Endothelial cell of umbilical vein (primary cell): ENCODE measurements around the gene MYO9B. TPM values are rescaled to one million over a fixed set of nuclear protein-coding genes. Genes with fewer than 3 reads are reported as not detected.

Experiments
- BruUV-seq: library from RNA; stranded (reverse); fragments of 400-500 nt; replicated peaks from 2 replicates; lab custom pipeline; 2021; lab: Mats Ljungman, UMichigan
- CTCF ChIA-PET: fragments of 300-600, 350-600 bp; sonication (Branson Sonifier 250); formaldehyde crosslinking; loops from one replicate; lab custom pipeline; 2021; ENCODE audit warnings: antibody characterized with exemption, inconsistent platforms; lab: Charles Lee
- POLR2A ChIA-PET: fragments of 300-600, 350-600 bp; sonication (Branson Sonifier 250); formaldehyde crosslinking; loops from one replicate; lab custom pipeline; 2021; ENCODE audit warnings: antibody characterized with exemption, inconsistent platforms; lab: Charles Lee
- DNase-seq: peaks from one replicate; pipeline ENCODE4 v3.0.0-alpha.2; 2011; ENCODE audit warnings: low read depth, low spot score
- FAIRE-seq: peaks from 2 replicates; lab custom pipeline; 2011; peaks lifted over from hg19 to GRCh38; lab: Jason Lieb, UNC
- H2AFZ ChIP-seq: 2 replicates; pipeline ENCODE4 v1.6.0; 2012; ENCODE audit warnings: low read depth, low read length, control low read depth, inconsistent platforms
- H3K27ac ChIP-seq: 2 replicates; pipeline ENCODE4 v1.5.1; 2011; ENCODE audit warnings: low read depth, mild to moderate bottlenecking, control low read depth, low read length, moderate library complexity; ENCODE audit not compliant: insufficient read depth
- H3K27me3 ChIP-seq, 2 experiments: 2 replicates each; pipeline versions ENCODE4 v1.6.0 to v1.6.1; 2011; ENCODE audit warnings: low read length in 2 of 2, mixed read lengths in 1 of 2; ENCODE audit not compliant: control insufficient read depth in 2 of 2, insufficient read depth in 2 of 2
- H3K36me3 ChIP-seq, 2 experiments: 2 replicates in 1 of 2; 3 replicates in 1 of 2; pipeline ENCODE4 v1.5.1; 2011; ENCODE audit warnings: low read length in 2 of 2, mild to moderate bottlenecking in 1 of 2, moderate library complexity in 1 of 2; ENCODE audit not compliant: control insufficient read depth in 2 of 2, insufficient read depth in 2 of 2; ENCODE audit errors: extremely low read depth in 1 of 2
- H3K4me1 ChIP-seq: 3 replicates; pipeline ENCODE4 v1.5.1; 2011; ENCODE audit warnings: mild to moderate bottlenecking, low read length; ENCODE audit not compliant: control insufficient read depth, insufficient read depth; ENCODE audit errors: extremely low read depth
- H3K4me2 ChIP-seq: 2 replicates; pipeline ENCODE4 v1.6.1; 2011; ENCODE audit warnings: low read length, control low read depth, mixed read lengths; ENCODE audit not compliant: insufficient read depth
- H3K4me3 ChIP-seq, 3 experiments: fragments of 200-600 bp in 1 of 3; sonication (generic), shearing (Covaris generic) in 1 of 3; replicated peaks in 1 of 3; 2 replicates each; pipeline ENCODE4 v1.5.1; 2011 to 2016; ENCODE audit warnings: control low read depth in 3 of 3, low read length in 3 of 3, mild to moderate bottlenecking in 2 of 3, inconsistent platforms in 1 of 3, low read depth in 1 of 3, moderate library complexity in 1 of 3; ENCODE audit not compliant: insufficient read depth in 1 of 3
- H3K79me2 ChIP-seq: 2 replicates; pipeline ENCODE4 v1.6.0; 2012; ENCODE audit warnings: low read length, inconsistent platforms; ENCODE audit not compliant: control insufficient read depth, insufficient read depth
- H3K9ac ChIP-seq: replicated peaks from 2 replicates; pipeline ENCODE3; 2011; ENCODE audit warnings: low read length, control low read depth; ENCODE audit not compliant: insufficient read depth; ENCODE audit errors: extremely low read depth
- H3K9me1 ChIP-seq: replicated peaks from 3 replicates; pipeline ENCODE4 v1.6.0; 2011; ENCODE audit warnings: mild to moderate bottlenecking, low read length; ENCODE audit not compliant: control insufficient read depth, insufficient read depth; ENCODE audit errors: extremely low read depth
- H3K9me3 ChIP-seq: replicated peaks from 2 replicates; pipeline ENCODE4 v1.5.1; 2012; ENCODE audit warnings: low read length, inconsistent platforms; ENCODE audit not compliant: control insufficient read depth, insufficient read depth
- H4K20me1 ChIP-seq: replicated peaks from 2 replicates; pipeline ENCODE3; 2011; ENCODE audit warnings: mild to moderate bottlenecking, low read length; ENCODE audit not compliant: control insufficient read depth, insufficient read depth; ENCODE audit errors: extremely low read depth
- CTCF ChIP-seq, 2 donors: IDR thresholded peaks; 1 replicate in 1 of 2; 2 replicates in 1 of 2; pipeline ENCODE4 v1.5.1; 2011; ENCODE audit warnings: low read length in 2 of 2, mild to moderate bottlenecking in 2 of 2, moderate library complexity in 2 of 2, control low read depth in 1 of 2, inconsistent platforms in 1 of 2, low read depth in 1 of 2; ENCODE audit not compliant: insufficient read depth in 1 of 2; ENCODE audit errors: extremely low read depth in 1 of 2
- EZH2 ChIP-seq: IDR thresholded peaks from 2 replicates; pipeline ENCODE4 v1.6.1; 2012; ENCODE audit warnings: borderline replicate concordance, low read depth, mild to moderate bottlenecking, moderate library complexity, low read length, inconsistent platforms; ENCODE audit not compliant: severe bottlenecking
- FOS ChIP-seq: IDR thresholded peaks from 2 replicates; pipeline ENCODE4 v1.6.1; 2011; ENCODE audit warnings: mild to moderate bottlenecking, low read length, moderate library complexity, borderline replicate concordance; ENCODE audit not compliant: insufficient read depth
- GATA2 ChIP-seq: IDR thresholded peaks from 2 replicates; pipeline ENCODE4 v1.7.0; 2011; ENCODE audit warnings: low read depth, mild to moderate bottlenecking, moderate library complexity, mixed read lengths, low read length; ENCODE audit not compliant: insufficient read length, insufficient read depth
- JUN ChIP-seq: IDR thresholded peaks from 2 replicates; pipeline ENCODE4 v1.6.1; 2011; ENCODE audit warnings: borderline replicate concordance, low read depth; ENCODE audit not compliant: insufficient read length, insufficient read depth
- MAX ChIP-seq: IDR thresholded peaks from 2 replicates; pipeline ENCODE4 v1.6.1; 2011; ENCODE audit not compliant: insufficient read depth, insufficient read length
- MYC ChIP-seq: IDR thresholded peaks from one replicate; pipeline ENCODE4 v1.6.1; 2011; ENCODE audit warnings: mild to moderate bottlenecking, low read depth, low read length
- POLR2A ChIP-seq: IDR thresholded peaks from 2 replicates; pipeline ENCODE4 v1.6.1; 2012; ENCODE audit warnings: low read depth, mild to moderate bottlenecking, control low read depth, low read length
- POLR2AphosphoS5 ChIP-seq: IDR thresholded peaks from 2 replicates; pipeline ENCODE4 v1.6.1; 2012; ENCODE audit warnings: low read depth, mild to moderate bottlenecking, control low read depth, low read length, moderate library complexity; ENCODE audit not compliant: insufficient read depth
- dilution Hi-C: fragments of 300-500 bp; cut with MboI; formaldehyde crosslinking; loops from one replicate; pipeline ENCODE4 v1.15.0; 2019; ENCODE audit warnings: low sequenced_read_pairs; ENCODE audit not compliant: extremely low pct_ligation_motif_present
- intact Hi-C: fragments of 100-400 bp; cut with micrococcal nuclease; formaldehyde crosslinking; loops from one replicate; pipeline ENCODE4 v1.10.0; 2022
- polyA plus RNA-seq, 4 experiments: library from polyadenylated mRNA; depleted of rRNA in 3 of 4; stranded (reverse) in 3 of 4; unstranded in 1 of 4; fragments of >200 nt; gene quantifications; 2 replicates each; pipeline versions ENCODE4 v1.2.1 to v1.2.3, GENCODE V29; 2011 to 2012; ENCODE audit warnings: missing spikeins in 1 of 4
- total RNA-seq: library from RNA; stranded (reverse); gene quantifications from 2 replicates; pipeline ENCODE4 v1.2.3, GENCODE V29; 2021

MYO9B gene
- total and polyA plus RNA-seq, 2 donors (not counting 3 experiments of a cell fraction or from before 2014, with no cell fraction given): 64.4 to 119 TPM

DNA sequence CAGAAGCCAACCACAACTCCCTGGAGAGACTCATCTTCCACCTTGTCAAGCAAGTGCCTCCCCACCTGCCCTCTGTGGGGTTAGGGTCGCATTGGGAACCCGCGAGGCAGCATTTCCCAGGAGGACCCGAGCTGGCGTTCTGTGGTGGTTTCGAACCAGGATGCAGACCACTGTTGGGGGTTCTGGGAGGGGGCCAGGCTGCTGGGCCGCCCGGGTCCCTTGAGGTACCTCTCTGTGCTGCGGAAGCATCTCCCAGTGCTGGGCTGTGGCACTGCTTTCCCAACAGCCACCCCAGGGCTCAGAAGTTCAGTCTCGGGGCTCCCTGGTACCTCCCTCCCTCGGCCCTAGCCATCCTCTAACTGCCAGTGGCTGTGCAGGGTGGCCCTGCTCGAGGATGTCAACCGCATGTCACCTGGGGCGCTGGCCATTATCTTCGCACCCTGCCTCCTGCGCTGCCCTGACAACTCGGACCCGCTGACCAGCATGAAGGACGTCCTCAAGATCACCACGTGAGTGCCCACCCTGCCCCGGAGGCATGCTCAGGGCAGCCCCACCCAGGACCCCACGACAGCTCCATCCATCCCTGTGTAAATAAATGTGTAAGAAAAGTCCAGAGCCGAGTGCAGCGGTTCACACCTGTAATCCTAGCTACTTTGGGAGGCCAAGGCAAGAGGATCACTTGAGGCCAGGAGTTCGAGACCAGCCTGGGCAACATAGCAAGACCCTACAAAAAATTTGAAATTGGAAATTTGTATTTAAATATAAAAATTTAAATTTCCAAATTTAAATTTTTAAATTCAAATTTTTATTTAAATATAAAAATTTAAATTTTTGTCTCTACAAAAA lies 131.4 kb downstream of the MYO9B start:
- intact Hi-C loops: no loop called here
- TF ChIP-seq MYC: no peak
- no peak for TF ChIP-seq POLR2A
- no peak for TF ChIP-seq EZH2
- TF ChIP-seq CTCF (IDR thresholded peaks at IDR 0.05; ENCODE audit: extremely low read depth in 1 of 2, insufficient read depth in 1 of 2, low read depth in 1 of 2, low read length in 2 of 2): no peak
- TF ChIP-seq MAX: no peak
- no peak for TF ChIP-seq FOS
- TF ChIP-seq JUN: no peak
- TF ChIP-seq POLR2AphosphoS5: no peak
- TF ChIP-seq GATA2: no peak
- H3K4me3 ChIP-seq: no peak overlapping the region

More for the DNA sequence above, 131.4 kb downstream of the MYO9B start:
- Histone ChIP-seq H3K4me1 (peaks cover 6% of the 10 kb centered on the region), H3K9ac (no peak overlapping the region), H3K4me2 (no peak overlapping the region), H3K27me3 (no peaks in the 10 kb centered on the region), H3K9me1 (no peaks in the 10 kb centered on the region), H3K79me2 (no peaks in the 10 kb centered on the region), H3K9me3 (no peaks in the 10 kb centered on the region), H4K20me1 (no peaks in the 10 kb centered on the region), H3K27ac (no peak overlapping the region), H3K36me3 (peaks cover 0 to 53% of the 10 kb centered on the region in 2 experiments), H2AFZ (no peak overlapping the region)
- FAIRE-seq (no peak), DNase-seq (no peak)
- no TSS peak for BruUV-seq
- CTCF ChIA-PET: interaction anchor here (3.3 kb wide), 1 partner anchor 29 kb away, joined by 13 read pairs; no protein-coding TSS in a partner anchor
- POLR2A ChIA-PET: no interaction called here
- dilution Hi-C loops: no loop called here
